Stomach smooth muscle (tissue), 2 donors: ENCODE measurements around the gene GRHL3.

Source experiments
- H3K27ac ChIP-seq: one replicate; pipeline ENCODE4 v1.7.0; 2013; ENCODE audit warnings: mild to moderate bottlenecking, low read length, inconsistent platforms
- H3K27me3 ChIP-seq, 2 donors: one replicate each; pipeline ENCODE4 v1.7.0; 2013; ENCODE audit warnings: low read length in 2 of 2; ENCODE audit not compliant: insufficient read depth in 2 of 2, control insufficient read depth in 1 of 2
- H3K36me3 ChIP-seq, 2 donors: one replicate each; pipeline ENCODE4 v1.7.0; 2013; ENCODE audit warnings: low read length in 2 of 2; ENCODE audit not compliant: control insufficient read depth in 2 of 2, insufficient read depth in 2 of 2
- H3K4me1 ChIP-seq: one replicate; pipeline ENCODE4 v1.7.0; 2013; ENCODE audit warnings: low read length; ENCODE audit not compliant: control insufficient read depth, insufficient read depth
- H3K4me3 ChIP-seq, 2 donors: one replicate each; pipeline ENCODE4 v1.7.0; 2013; ENCODE audit warnings: low read length in 2 of 2
- H3K9ac ChIP-seq, 2 donors: one replicate each; pipeline ENCODE4 v1.7.0; 2013; ENCODE audit warnings: low read length in 2 of 2, mild to moderate bottlenecking in 1 of 2
- H3K9me3 ChIP-seq, 2 donors: one replicate each; pipeline ENCODE4 v1.7.0; 2013; ENCODE audit warnings: low read length in 2 of 2; ENCODE audit not compliant: control insufficient read depth in 2 of 2
- donor health status: healthy.
- donor health status: Pancreatic carcinoma.

Gene GRHL3

DNA sequence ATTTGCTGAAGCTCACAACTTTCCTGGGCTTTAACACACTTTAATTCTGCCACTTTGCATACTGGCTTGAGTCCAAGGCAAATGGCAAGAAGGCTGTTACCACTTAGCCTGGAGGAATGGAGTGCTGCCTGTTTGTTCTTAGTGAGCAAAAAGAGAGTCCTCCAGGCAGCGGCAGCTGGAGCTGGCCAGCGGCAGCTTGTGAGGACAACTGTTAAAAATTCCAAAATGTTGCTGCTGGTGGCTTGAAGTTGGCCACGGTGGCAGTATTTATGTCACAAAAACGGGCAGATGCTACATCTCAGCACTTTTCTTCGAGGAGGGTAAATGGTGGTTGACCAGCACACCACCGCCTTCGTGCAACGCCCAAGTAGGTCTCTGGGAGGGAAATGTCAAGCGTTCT lies 67.1 kb downstream of the GRHL3 start:
- peaks cover 9 to 14% of the 10 kb centered on the region in 2 donors for H3K36me3 ChIP-seq
- no peak overlapping the region for H3K4me3 ChIP-seq
- H3K4me1 ChIP-seq: no peaks in the 10 kb centered on the region
- H3K27me3 ChIP-seq: no peaks in the 10 kb centered on the region
- no peaks in the 10 kb centered on the region for H3K9me3 ChIP-seq
- H3K27ac ChIP-seq: no peak overlapping the region
- H3K9ac ChIP-seq: no peak overlapping the region

- Histone ChIP-seq H3K36me3 (peaks cover 5 to 14% of the 10 kb centered on the region in 2 donors), H3K4me3 (no peak overlapping the region), H3K27ac (no peak overlapping the region), H3K9me3 (no peaks in the 10 kb centered on the region), H3K9ac (no peak overlapping the region), H3K4me1 (peaks cover 3% of the 10 kb centered on the region), H3K27me3 (no peaks in the 10 kb centered on the region)
Observed at GRCh38 chr1:24386931-24387330, 67.8 kb downstream of the GRHL3 start.

- H3K9me3 ChIP-seq: no peaks in the 10 kb centered on the region
- H3K4me3 ChIP-seq: no peak overlapping the region
- H3K36me3 ChIP-seq: peaks cover 0 to 12% of the 10 kb centered on the region in 2 donors
- H3K27me3 ChIP-seq: no peaks in the 10 kb centered on the region
- H3K27ac ChIP-seq: no peak overlapping the region
- no peak overlapping the region for H3K9ac ChIP-seq
- peaks cover 9% of the 10 kb centered on the region for H3K4me1 ChIP-seq
Observed at GRCh38 chr1:24387636-24388175, 68.5 kb downstream of the GRHL3 start.

- Histone ChIP-seq H3K9ac (no peak overlapping the region), H3K27me3 (no peaks in the 10 kb centered on the region), H3K4me1 (peaks cover 9% of the 10 kb centered on the region), H3K27ac (no peak overlapping the region), H3K4me3 (no peak overlapping the region), H3K36me3 (peaks cover 0 to 12% of the 10 kb centered on the region in 2 donors), H3K9me3 (no peaks in the 10 kb centered on the region)
Observed at GRCh38 chr1:24388331-24388885, 69.3 kb downstream of the GRHL3 start.

DNA sequence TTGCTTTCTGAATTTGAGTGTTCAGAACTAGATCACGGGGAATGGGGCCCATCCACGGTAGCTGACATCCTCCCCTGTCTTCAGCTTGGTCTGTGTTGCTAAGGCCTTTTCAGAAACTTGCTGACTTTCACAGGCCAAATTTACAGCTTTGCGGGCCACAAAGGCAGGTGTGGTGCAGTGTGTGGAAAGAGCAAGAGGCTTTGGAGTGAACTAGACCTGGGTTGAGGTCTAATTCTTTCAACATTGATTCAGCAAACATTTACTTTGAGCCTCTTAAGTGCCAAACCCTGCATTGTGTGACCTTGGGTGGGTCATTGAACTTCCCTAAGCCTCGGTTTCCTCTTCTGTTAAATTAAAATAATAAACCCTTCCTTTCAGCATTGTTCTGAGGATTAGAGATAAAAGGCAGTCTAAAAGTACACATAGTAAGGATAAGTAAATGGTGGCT lies 70.1 kb downstream of the GRHL3 start:
- no peaks in the 10 kb centered on the region for H3K9me3 ChIP-seq
- no peaks in the 10 kb centered on the region for H3K27me3 ChIP-seq
- H3K9ac ChIP-seq: no peak overlapping the region
- H3K4me3 ChIP-seq: no peak overlapping the region
- H3K4me1 ChIP-seq: peaks cover 9% of the 10 kb centered on the region
- H3K36me3 ChIP-seq: peaks cover 0 to 8% of the 10 kb centered on the region in 2 donors
- no peak overlapping the region for H3K27ac ChIP-seq

GRCh38 chr1:24390924-24391782 lies 72.0 kb downstream of the GRHL3 start:
- Histone ChIP-seq H3K27ac (peak overlapping the region; percentile 85), H3K36me3 (peaks cover 0 to 8% of the 10 kb centered on the region in 2 donors), H3K4me3 (no peak overlapping the region), H3K9ac (peak overlapping the region; percentile 39 to 52), H3K9me3 (no peaks in the 10 kb centered on the region), H3K27me3 (no peaks in the 10 kb centered on the region), H3K4me1 (peaks cover 9% of the 10 kb centered on the region)

DNA sequence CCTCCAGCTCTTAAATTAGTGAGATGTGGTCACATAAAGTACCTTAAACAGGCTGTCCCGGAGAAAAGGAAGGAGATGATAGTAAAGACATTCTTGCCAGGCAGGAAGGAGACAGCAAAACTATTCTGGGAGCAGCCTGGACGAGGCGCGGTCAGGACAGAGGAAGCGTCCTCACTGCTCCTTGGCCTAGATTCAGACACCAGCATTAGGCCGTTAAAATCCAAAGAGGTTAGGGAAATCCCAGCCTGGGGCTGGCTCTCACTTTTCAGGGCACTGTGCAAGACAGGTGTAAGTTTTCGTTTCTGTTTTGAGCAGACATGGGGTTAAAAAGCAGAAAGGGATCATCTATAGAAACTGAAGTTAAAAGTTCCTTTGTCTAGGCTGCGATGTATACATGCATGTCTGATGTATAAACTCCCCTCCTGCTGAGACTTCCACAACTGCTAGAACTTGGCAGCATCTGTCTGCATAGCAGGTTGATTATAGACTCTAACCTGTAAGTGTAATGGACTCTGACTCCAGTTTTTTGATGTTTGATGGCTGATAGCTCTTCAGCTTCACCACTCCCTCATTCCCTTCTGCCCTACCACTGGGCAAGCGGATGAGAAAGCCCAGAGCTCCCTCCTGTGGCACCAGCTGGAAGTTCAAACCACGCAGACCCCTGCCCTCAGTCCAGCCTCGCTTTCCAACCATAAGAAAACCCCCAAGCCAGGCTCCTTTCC lies 72.9 kb downstream of the GRHL3 start:
- peaks cover 0 to 5% of the 10 kb centered on the region in 2 donors for H3K36me3 ChIP-seq
- H3K27ac ChIP-seq: peak overlapping the region; percentile 85
- peak overlapping the region; percentile 12 to 52 for H3K4me3 ChIP-seq
- no peaks in the 10 kb centered on the region for H3K9me3 ChIP-seq
- H3K9ac ChIP-seq: peak overlapping the region; percentile 39 to 52
- H3K27me3 ChIP-seq: no peaks in the 10 kb centered on the region
- peaks cover 9% of the 10 kb centered on the region for H3K4me1 ChIP-seq

- H3K9me3 ChIP-seq: no peaks in the 10 kb centered on the region
- H3K4me3 ChIP-seq: no peak overlapping the region
- H3K36me3 ChIP-seq: peaks cover 0 to under 1% of the 10 kb centered on the region in 2 donors
- peaks cover 9% of the 10 kb centered on the region for H3K4me1 ChIP-seq
- no peaks in the 10 kb centered on the region for H3K27me3 ChIP-seq
- peak overlapping the region; percentile 85 for H3K27ac ChIP-seq
- H3K9ac ChIP-seq: peak overlapping the region; percentile 14 to 52
Observed at GRCh38 chr1:24392604-24392946, 73.4 kb downstream of the GRHL3 start.

DNA sequence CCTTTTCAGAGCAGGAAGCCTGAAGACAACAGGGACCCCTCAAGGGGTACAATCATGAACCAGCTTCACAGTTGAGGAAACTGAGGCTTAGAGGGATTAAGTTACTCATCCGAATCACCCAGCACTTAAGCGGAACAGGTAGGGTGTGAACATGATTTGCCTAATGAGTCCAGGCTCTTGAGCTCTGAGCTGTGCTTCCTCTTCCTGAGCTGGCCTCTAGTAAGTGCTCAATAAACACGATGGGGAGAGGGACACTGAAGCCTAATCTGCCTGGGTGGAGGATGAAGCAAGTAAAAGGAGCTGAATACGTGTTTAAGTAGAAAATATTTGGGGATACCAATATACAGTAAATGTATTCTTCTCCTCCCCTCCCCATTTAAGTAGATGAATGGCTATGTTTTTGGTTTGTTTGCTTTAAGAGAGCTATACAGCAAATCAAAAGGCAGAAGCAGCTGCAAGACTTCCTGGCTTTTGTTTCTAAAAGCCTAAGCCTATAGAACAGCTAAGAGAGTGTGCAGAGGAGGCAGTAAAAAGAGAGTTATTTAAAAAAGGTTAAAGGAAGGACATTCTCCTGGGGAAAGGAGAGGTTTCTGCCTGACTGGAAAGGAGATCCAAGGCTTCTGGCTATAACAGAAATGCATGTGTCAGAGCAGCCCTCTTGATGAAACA lies 74.0 kb downstream of the GRHL3 start:
- no peaks in the 10 kb centered on the region for H3K9me3 ChIP-seq
- no peak overlapping the region for H3K4me3 ChIP-seq
- H3K27ac ChIP-seq: no peak overlapping the region
- peaks cover 9% of the 10 kb centered on the region for H3K4me1 ChIP-seq
- no peak overlapping the region for H3K9ac ChIP-seq
- H3K36me3 ChIP-seq: no peaks in the 10 kb centered on the region
- H3K27me3 ChIP-seq: no peaks in the 10 kb centered on the region

- Histone ChIP-seq H3K27me3 (no peaks in the 10 kb centered on the region), H3K9me3 (no peaks in the 10 kb centered on the region), H3K9ac (no peak overlapping the region), H3K4me1 (peaks cover 9% of the 10 kb centered on the region), H3K27ac (no peak overlapping the region), H3K4me3 (no peak overlapping the region), H3K36me3 (no peaks in the 10 kb centered on the region)
Observed at GRCh38 chr1:24393892-24394291, 74.7 kb downstream of the GRHL3 start.
